Measurements from ENCODE around the gene GOLGA1. TPM values are rescaled to one million over a fixed set of nuclear protein-coding genes. Genes with fewer than 3 reads are reported as not detected.

The GOLGA1 gene
- total and polyA plus RNA-seq, 9 of the 15 experiments (the other 6 are each of a cell fraction or from before 2014, with no cell fraction given) = 2.9 to 15.9 (median 8.5) TPM

GRCh38 chr9:124880501-124880900 is 60.4 kb downstream of the GOLGA1 start (continued):
- no peak for TF ChIP-seq ESRRA (IDR thresholded peaks at IDR 0.05; ENCODE audit: borderline replicate concordance, low read depth)
- no peak for TF ChIP-seq FOXJ2 (tag; IDR thresholded peaks at IDR 0.05)
- TF ChIP-seq GTF2E2 (tag; IDR thresholded peaks at IDR 0.05) = no peak
- no peak for TF ChIP-seq ZNF24 (IDR thresholded peaks at IDR 0.05)

- H3K27me3 ChIP-seq (ENCODE audit: control insufficient read depth in 2 of 2, insufficient read depth in 2 of 2, low read length in 2 of 2) = no peaks in the 10 kb centered on the region
- no peaks in the 10 kb centered on the region for H3K9me3 ChIP-seq (replicated peaks; ENCODE audit: control insufficient read depth, insufficient read depth, low read depth, low read length)
- H4K20me1 ChIP-seq (replicated peaks; ENCODE audit: control insufficient read depth, insufficient read depth, low read length) = peaks cover 4% of the 10 kb centered on the region; the same call in 1 of the 2 replicates
- FAIRE-seq (no peak), DNase-seq (ENCODE audit: extremely low read depth in 1 of 4, low spot score in 3 of 4) (no peak), ATAC-seq (no peak; the same call in 2 of the 3 replicates)
- intact Hi-C loops (cut with micrococcal nuclease) (no loop called here), in situ Hi-C loops (cut with MboI) (no loop called here)
- no TSS peak for BruUV-seq (replicated peaks)
- H3K9ac ChIP-seq (ENCODE audit: insufficient read depth in 1 of 2, low read depth in 2 of 2, low read length in 2 of 2) = peak overlapping the region in 1 of 2 experiments; percentile 75; a peak in 2 of 4 replicates
- TF ChIP-seq POLR2G (IDR thresholded peaks at IDR 0.05; ENCODE audit: low read depth, low read length) (0 out of 2 replicates have a peak, but pooled peaks have one; percentile 44), MIER1 (IDR thresholded peaks at IDR 0.05; ENCODE audit: low read depth) (no peak)
- no peak overlapping the region for H3K4me2 ChIP-seq (ENCODE audit: insufficient read depth, low read length)
- no peak overlapping the region for H3K27ac ChIP-seq (ENCODE audit: extremely low read depth, low read depth, low read length)
- 79% methylated on average over 10 of the region's 10 CpGs for WGBS (ENCODE audit: insufficient coverage, low coverage, missing lambda C conversion rate)
- no peaks in the 10 kb centered on the region; a peak in 1 of 5 replicates for H3K4me1 ChIP-seq (replicated peaks in 1 of 2; ENCODE audit: control insufficient read depth in 2 of 2, insufficient read depth in 2 of 2, low read length in 2 of 2)
- ChIA-PET POLR2A (interaction anchor here (1.3 to 4.0 kb wide), 6 partner anchors 9 to 42 kb away, joined by 3 to 30 read pairs (median 9); partner anchors contain the start of genes ARPC5L and RPL35), CTCF (ENCODE audit: low intra/inter-chr PET ratio) (no interaction called here)
- H3K36me3 ChIP-seq (ENCODE audit: control insufficient read depth, insufficient read depth, low read length) = peaks cover 77% of the 10 kb centered on the region
- peaks cover 16% of the 10 kb centered on the region for H3K79me2 ChIP-seq (ENCODE audit: control insufficient read depth, insufficient read depth, low read length)
- H3K4me3 ChIP-seq = no peak overlapping the region
- H2AFZ ChIP-seq (ENCODE audit: low read depth, low read length) = no peak overlapping the region
- H3K9me1 ChIP-seq (ENCODE audit: control insufficient read depth, insufficient read depth, low read length) = no peaks in the 10 kb centered on the region
Observed at GRCh38 chr9:124879226-124879625, 61.7 kb downstream of the GOLGA1 start.
